GM18520 (cell line): Measurements from ENCODE around the gene TRMT112.
A peak's percentile ranks its signal among the peaks of the same experiment; 100 is the strongest.
"Not testable (repeated sequence)": the region's sequence is repeated elsewhere in the genome, so short reads cannot be mapped to it uniquely, and the experiment has no call there.

Source experiments
- ATAC-seq: cut with Tn5 transposase; IDR thresholded peaks from one replicate; pipeline ENCODE4 v1.9.1; 2021; ENCODE audit not compliant: unreplicated experiment

TRMT112 gene

DNA sequence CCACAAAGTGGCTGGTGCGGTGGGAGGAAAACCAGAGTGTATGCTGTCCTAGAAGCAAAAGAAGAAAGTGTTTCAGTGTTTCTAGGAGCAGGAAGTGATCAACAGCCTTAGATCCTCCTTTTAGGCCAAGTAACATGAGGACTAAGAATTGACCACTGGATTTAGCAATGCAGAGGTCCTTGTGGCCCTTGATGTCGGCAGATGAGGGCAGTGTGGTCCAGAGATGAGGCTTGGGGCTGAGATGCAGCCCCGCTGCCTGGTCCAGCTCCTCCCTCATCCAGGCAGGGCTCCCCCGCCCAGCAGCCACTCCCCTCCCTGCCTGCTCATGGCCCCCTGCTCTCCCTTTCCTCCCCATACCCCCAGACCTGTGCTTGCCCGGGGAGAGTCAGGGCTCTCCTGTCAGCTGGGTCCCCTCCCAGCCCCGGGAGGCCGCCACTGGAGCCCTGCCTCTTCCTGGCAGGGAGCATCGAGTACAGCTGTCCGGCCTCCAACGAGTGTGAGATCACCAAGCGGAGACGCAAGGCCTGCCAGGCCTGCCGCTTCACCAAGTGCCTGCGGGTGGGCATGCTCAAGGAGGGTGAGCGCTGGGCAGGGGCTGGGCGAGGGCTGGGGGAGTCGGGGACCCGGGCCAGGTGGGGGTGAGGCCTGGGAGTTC, 3.7 kb downstream of the TRMT112 start:
- ATAC-seq = no peak

- no peak for ATAC-seq
Observed at GRCh38 chr11:64312947-64313346, 4.4 kb downstream of the TRMT112 start.

GRCh38 chr11:64307795-64308194, 9.6 kb downstream of the TRMT112 start:
- not testable (repeated sequence) for ATAC-seq

GRCh38 chr11:64306876-64307622, 10.3 kb downstream of the TRMT112 start:
- no peak for ATAC-seq

- ATAC-seq = no peak
Observed at GRCh38 chr11:64306563-64306875, 10.8 kb downstream of the TRMT112 start.

- no peak for ATAC-seq
Observed at GRCh38 chr11:64305691-64306562, 11.4 kb downstream of the TRMT112 start.

DNA sequence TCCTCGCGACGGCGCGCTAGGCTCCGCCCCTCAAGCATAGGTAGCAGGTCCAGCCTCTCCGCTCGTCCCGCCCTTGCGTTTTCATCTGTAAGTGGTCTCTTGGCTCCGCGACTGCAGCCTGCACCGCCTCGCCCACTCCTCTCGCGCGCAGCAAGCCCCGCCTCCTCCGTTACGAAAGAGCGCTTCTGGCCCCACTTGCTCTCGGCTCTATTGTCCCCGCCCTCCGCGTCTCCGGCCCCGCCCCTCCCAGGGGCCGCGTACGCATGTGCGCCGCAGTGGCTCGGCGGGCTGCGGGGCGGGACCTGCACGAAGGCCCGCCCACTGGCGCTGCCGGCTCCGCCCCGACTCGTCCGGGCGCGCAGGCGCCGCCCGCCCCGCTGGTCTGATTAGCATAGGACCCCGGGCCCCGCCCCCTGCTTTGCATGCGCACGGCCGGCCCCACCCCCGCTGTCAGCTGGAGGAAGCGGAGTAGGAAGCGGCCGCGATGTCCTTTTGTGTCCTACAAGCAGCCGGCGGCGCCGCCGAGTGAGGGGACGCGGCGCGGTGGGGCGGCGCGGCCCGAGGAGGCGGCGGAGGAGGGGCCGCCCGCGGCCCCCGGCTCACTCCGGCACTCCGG, 12.2 kb downstream of the TRMT112 start, which contains the start of gene ESRRA:
Gene ESRRA (plus strand): TSS at position 450 of the 616 bp plus-strand sequence. CDS start 1,656 bp downstream, outside the sequence.
- peak; percentile 65 for ATAC-seq

DNA sequence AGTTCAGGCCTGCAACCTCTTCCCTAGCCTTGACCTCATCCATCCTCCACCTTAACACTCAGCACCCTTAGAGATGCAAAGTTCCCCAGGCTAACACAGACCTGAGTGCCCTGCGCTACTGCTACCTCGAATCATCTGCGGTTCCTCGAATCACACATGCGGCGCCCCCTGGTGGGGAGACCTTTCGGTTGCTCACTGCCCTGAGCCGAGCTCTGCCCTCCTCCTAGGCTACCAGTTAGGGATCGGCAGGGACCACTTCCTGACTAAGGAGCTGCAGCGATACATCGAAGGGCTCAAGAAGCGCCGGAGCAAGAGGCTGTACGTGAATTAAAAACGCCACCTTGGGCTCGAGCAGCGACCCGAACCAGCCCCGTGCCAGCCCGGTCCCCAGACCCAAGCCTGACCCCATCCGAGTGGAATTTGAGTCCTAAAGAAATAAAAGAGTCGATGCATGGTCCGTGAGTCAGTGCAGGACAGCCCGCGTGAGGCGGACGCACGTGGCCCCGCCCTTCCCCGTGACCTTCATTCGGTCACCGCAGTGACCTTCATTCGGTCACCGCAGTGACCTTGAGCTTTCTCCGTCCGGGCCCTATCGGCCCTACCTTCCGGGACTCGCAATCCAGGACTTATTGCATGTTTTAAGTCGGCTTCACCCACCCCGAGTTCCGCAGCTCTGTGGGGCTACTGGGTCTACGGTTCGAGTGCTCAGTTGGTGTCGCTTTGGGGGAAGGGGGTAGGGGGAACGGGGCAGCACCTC, 12.9 kb downstream of the TRMT112 start:
- peak; percentile 21 for ATAC-seq

DNA sequence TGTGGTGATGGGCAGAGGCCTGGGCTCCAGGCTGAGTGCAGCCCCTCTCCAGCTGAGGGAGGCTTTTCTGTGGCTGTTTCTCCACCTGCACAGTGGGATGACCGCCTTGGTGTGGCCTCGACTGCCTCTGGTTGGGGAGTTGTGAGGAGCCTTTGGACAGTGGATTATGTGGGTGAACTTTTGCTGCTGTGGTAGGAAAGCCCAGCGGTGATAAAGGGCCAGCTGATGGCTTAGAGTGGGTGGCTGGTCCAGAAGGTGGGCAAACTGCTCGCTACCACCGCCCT, 13.4 kb downstream of the TRMT112 start:
- no peak for ATAC-seq

DNA sequence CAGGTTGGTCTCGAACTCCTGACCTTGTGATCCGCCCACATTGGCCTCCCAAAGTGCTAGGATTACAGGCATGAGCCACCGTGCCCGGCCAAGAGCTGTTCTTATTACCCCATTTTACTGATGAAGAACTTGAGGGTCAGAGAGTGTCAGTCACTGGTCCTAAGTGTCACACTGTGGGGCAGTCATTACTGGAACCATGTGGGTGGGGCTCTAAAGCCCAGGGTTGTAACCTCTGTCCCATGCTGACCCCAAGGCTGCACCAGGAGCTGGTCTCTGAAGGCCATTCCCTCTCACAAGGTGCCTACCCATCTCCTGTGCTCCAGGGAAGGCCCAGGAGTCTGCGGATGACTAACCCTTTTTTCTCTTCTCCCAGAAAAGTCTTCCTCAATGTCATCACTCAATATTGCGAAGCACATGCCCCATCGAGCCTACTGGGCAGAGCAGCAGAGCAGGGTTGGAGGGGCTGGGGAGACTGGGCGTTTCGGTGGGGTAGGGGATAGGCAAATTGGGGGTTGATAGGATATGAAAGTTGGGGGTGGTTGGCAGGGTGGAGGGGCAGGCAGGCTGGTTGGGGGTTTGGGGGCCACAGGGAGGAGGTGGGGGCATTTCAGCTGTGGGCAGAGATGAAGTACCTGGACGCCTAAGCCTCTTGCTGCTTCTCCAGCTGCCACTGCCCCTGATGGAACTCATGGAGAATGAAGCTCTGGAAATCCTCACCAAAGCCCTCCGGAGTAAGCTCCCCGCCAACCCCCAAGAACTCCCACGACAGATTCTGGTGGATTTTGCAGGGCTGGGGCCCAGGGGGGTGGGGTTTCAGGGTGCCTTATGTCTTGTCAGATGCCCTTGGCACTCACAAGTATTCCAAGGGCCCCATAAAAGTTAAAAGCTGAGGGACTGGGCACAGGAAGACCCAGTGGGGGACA, 14.0 kb downstream of the TRMT112 start:
- ATAC-seq = no peak

- no peak for ATAC-seq
Observed at GRCh38 chr11:64299847-64300648, 17.3 kb downstream of the TRMT112 start, which contains the start of gene CATSPERZ. CATSPERZ (plus strand) TSS chr11:64300358; CDS start chr11:64300411, 53 bp downstream.

- no peak for ATAC-seq
Observed at GRCh38 chr11:64298966-64299846, 18.2 kb downstream of the TRMT112 start.

DNA sequence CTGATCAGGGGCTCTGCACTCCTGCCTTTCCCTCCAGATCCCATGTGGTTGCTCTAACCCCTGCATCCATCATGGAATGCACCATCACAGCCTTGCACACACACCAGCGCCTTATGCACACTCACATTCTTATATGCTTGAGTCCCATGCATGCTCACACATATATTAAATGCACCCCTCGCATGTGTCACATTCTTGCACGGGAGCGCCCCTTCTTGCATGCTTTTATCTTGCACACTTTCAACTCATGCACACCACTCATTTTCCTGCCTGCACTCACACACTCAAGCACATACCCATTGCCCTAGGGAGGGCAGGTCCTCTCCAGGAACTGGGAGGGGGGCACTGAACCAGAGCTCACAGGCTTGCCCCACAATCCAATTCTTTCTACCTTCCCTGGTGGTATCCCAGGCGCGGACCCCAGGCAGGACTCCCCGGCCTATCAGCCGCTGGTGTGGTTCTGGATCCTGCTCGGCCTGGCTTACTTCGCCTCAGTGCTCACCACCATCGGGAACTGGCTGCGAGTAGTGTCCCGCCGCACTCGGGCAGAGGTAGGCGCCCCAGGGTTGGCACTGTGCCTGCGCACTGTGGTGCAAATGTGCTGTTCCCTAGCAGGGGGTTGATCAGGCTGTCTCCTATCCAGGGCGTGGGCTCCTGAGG, 19.5 kb downstream of the TRMT112 start:
- ATAC-seq = no peak

- no peak for ATAC-seq
Observed at GRCh38 chr11:64296830-64297698, 20.3 kb downstream of the TRMT112 start.

GRCh38 chr11:64296236-64296635, 21.1 kb downstream of the TRMT112 start:
- ATAC-seq = no peak

DNA sequence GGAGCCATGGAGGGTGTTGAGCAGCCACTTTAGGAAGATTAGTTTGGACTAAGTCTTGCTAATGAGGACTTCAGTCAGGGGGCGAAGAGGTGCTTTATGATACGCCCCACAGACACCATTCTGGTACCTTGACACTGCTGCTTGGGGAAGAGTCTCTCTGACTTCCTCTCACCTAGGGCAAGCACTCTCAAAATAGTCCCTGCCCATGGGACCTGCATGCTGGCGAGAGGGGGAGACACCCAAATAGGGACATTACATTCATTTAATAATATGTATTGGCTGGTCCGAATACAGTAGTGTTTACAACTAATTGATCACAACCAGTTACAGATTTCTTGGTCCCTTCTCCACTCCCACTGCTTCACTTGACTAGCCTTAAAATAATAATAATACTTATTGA, 21.6 kb downstream of the TRMT112 start:
- no peak for ATAC-seq
